IMR-90 (cell line): Measurements from ENCODE around the gene NXF3. TPM values are rescaled to one million over a fixed set of nuclear protein-coding genes. Genes with fewer than 3 reads are reported as not detected.

ENCODE experiments used
- ATAC-seq: fragments of 200-7000 bp; cut with Tn5 transposase; 2 replicates; pipeline ENCODE4 v1.9.1; 2020; ENCODE audit warnings: low read depth, mild to moderate bottlenecking, moderate library complexity
- BruUV-seq: library from RNA; stranded (reverse); fragments of 400-500 nt; replicated peaks from 2 replicates; lab custom pipeline; 2021; lab: Mats Ljungman, UMichigan
- CTCF ChIA-PET: fragments of 300-600 bp; formaldehyde crosslinking; extraction: SDS; loops from one replicate; lab custom pipeline; 2021; ENCODE audit warnings: antibody characterized with exemption; lab: Yijun Ruan, JAX
- POLR2A ChIA-PET: fragments of 300-600 bp; sonication (Branson Sonifier 250); formaldehyde crosslinking; loops from one replicate; lab custom pipeline; 2022; ENCODE audit warnings: antibody characterized with exemption; ENCODE audit not compliant: unreplicated experiment; lab: Charles Lee
- DNase-seq: peaks from one replicate; pipeline ENCODE4 v3.0.0; 2013
- H2AFZ ChIP-seq: replicated peaks from 2 replicates; pipeline ENCODE3; 2013; ENCODE audit warnings: low read length, mild to moderate bottlenecking; ENCODE audit not compliant: poor library complexity
- H2AK5ac ChIP-seq: 2 replicates; pipeline ENCODE4 v1.6.1; 2013; ENCODE audit warnings: low read depth, low read length, inconsistent platforms
- H2AK9ac ChIP-seq: replicated peaks from 2 replicates; pipeline ENCODE3; 2013; ENCODE audit warnings: mild to moderate bottlenecking, low read depth, low read length, moderate library complexity; ENCODE audit not compliant: poor library complexity
- H2BK120ac ChIP-seq: 2 replicates; pipeline ENCODE4 v1.6.1; 2013; ENCODE audit warnings: low read depth, low read length, inconsistent platforms
- H2BK15ac ChIP-seq: 3 replicates; pipeline ENCODE4 v1.6.1; 2013; ENCODE audit warnings: low read depth, low read length, inconsistent platforms
- H2BK20ac ChIP-seq: 2 replicates; pipeline ENCODE4 v1.6.1; 2013; ENCODE audit warnings: low read depth, mild to moderate bottlenecking, inconsistent platforms, low read length, moderate library complexity
- H2BK5ac ChIP-seq: 2 replicates; pipeline ENCODE4 v1.6.1; 2013; ENCODE audit warnings: mild to moderate bottlenecking, low read depth, low read length, inconsistent platforms; ENCODE audit not compliant: poor library complexity, severe bottlenecking
- H3K14ac ChIP-seq: replicated peaks from 2 replicates; pipeline ENCODE4 v1.6.1; 2013; ENCODE audit warnings: low read depth, low read length, inconsistent platforms
- H3K18ac ChIP-seq: 2 replicates; pipeline ENCODE4 v1.6.1; 2013; ENCODE audit warnings: low read depth, low read length, control low read depth
- H3K23ac ChIP-seq: 2 replicates; pipeline ENCODE4 v1.6.1; 2013; ENCODE audit warnings: low read depth, low read length, inconsistent platforms
- H3K27ac ChIP-seq: 2 replicates; pipeline ENCODE4 v1.5.1; 2013; ENCODE audit warnings: mild to moderate bottlenecking, control low read depth, low read length; ENCODE audit not compliant: insufficient read depth
- H3K27me3 ChIP-seq: 2 replicates; pipeline ENCODE4 v1.6.1; 2013; ENCODE audit warnings: low read length; ENCODE audit not compliant: control insufficient read depth, insufficient read depth
- H3K36me3 ChIP-seq: 2 replicates; pipeline ENCODE4 v1.6.1; 2013; ENCODE audit warnings: low read length, mixed read lengths; ENCODE audit not compliant: control insufficient read depth, insufficient read depth
- H3K4ac ChIP-seq: 2 replicates; pipeline ENCODE4 v1.6.1; 2013; ENCODE audit warnings: low read depth, low read length, inconsistent platforms
- H3K4me1 ChIP-seq: 2 replicates; pipeline ENCODE4 v1.6.1; 2013; ENCODE audit warnings: low read length, mixed read lengths; ENCODE audit not compliant: control insufficient read depth, insufficient read depth
- H3K4me2 ChIP-seq: 2 replicates; pipeline ENCODE4 v1.6.1; 2013; ENCODE audit warnings: low read depth, mild to moderate bottlenecking, control low read depth, low read length, moderate library complexity
- H3K4me3 ChIP-seq: 2 replicates; pipeline ENCODE4 v1.5.1; 2013; ENCODE audit warnings: low read depth, mild to moderate bottlenecking, control low read depth, low read length, moderate library complexity; ENCODE audit not compliant: insufficient read depth
- H3K56ac ChIP-seq: 2 replicates; pipeline ENCODE4 v1.6.1; 2013; ENCODE audit warnings: low read length, inconsistent platforms; ENCODE audit not compliant: insufficient read depth; ENCODE audit errors: extremely low read depth
- H3K79me1 ChIP-seq, 2 experiments: 2 replicates each; pipeline ENCODE4 v1.6.1; 2013; ENCODE audit warnings: low read length in 2 of 2, inconsistent platforms in 1 of 2, low read depth in 1 of 2
- H3K9ac ChIP-seq: 2 replicates; pipeline ENCODE4 v1.6.1; 2013; ENCODE audit warnings: low read depth, low read length, control low read depth
- H3K9me1 ChIP-seq: 2 replicates; pipeline ENCODE4 v1.6.1; 2013; ENCODE audit warnings: low read length, inconsistent platforms; ENCODE audit not compliant: insufficient read depth
- H3K9me3 ChIP-seq: 2 replicates; pipeline ENCODE4 v1.6.1; 2013; ENCODE audit warnings: low read length; ENCODE audit not compliant: control insufficient read depth, insufficient read depth
- H4K20me1 ChIP-seq: 2 replicates; pipeline ENCODE4 v1.6.1; 2013; ENCODE audit warnings: low read length, inconsistent platforms; ENCODE audit not compliant: insufficient read depth
- H4K5ac ChIP-seq: 2 replicates; pipeline ENCODE4 v1.6.1; 2013; ENCODE audit warnings: mild to moderate bottlenecking, low read depth, low read length, control low read depth
- H4K8ac ChIP-seq, 2 experiments: 2 replicates each; pipeline ENCODE4 v1.6.1; 2013; ENCODE audit warnings: low read depth in 2 of 2, low read length in 2 of 2, control low read depth in 1 of 2, inconsistent platforms in 1 of 2
- H4K91ac ChIP-seq: 2 replicates; pipeline ENCODE4 v1.6.1; 2013; ENCODE audit warnings: low read depth, low read length, inconsistent platforms; ENCODE audit not compliant: insufficient read depth
- BHLHE40 ChIP-seq: fragments of 150-350 bp; IDR thresholded peaks from 2 replicates; pipeline ENCODE4 v1.6.1; 2016; ENCODE audit warnings: mild to moderate bottlenecking, low read depth, low read length
- CEBPB ChIP-seq: IDR thresholded peaks from 2 replicates; pipeline ENCODE4 v1.6.1; 2012; ENCODE audit warnings: low read depth, low read length, improper control_type of control experiment
- CHD1 ChIP-seq: IDR thresholded peaks from 2 replicates; pipeline ENCODE4 v1.6.1; 2012; ENCODE audit warnings: low read depth, low read length, improper control_type of control experiment
- FOS ChIP-seq: fragments of 150-350 bp; IDR thresholded peaks from 2 replicates; pipeline ENCODE4 v1.6.1; 2016; ENCODE audit warnings: low read depth, low read length
- MAFK ChIP-seq: IDR thresholded peaks from 2 replicates; pipeline ENCODE4 v1.6.1; 2012; ENCODE audit warnings: low read depth, low read length, improper control_type of control experiment
- MAZ ChIP-seq: IDR thresholded peaks from 2 replicates; pipeline ENCODE4 v1.6.1; 2012; ENCODE audit warnings: low read depth, mild to moderate bottlenecking, low read length, improper control_type of control experiment, moderate library complexity, borderline replicate concordance
- MXI1 ChIP-seq: IDR thresholded peaks from 2 replicates; pipeline ENCODE4 v1.6.1; 2012; ENCODE audit warnings: low read depth, mild to moderate bottlenecking, low read length, moderate library complexity, borderline replicate concordance
- NFE2L2 ChIP-seq: fragments of 150-350 bp; IDR thresholded peaks from 2 replicates; pipeline ENCODE4 v1.6.1; 2016; ENCODE audit warnings: low read depth, mild to moderate bottlenecking, low read length
- POLR2A ChIP-seq: IDR thresholded peaks from 2 replicates; pipeline ENCODE4 v1.6.1; 2012; ENCODE audit warnings: mild to moderate bottlenecking, low read depth, low read length
- RAD21 ChIP-seq: IDR thresholded peaks from 2 replicates; pipeline ENCODE4 v1.6.1; 2012; ENCODE audit warnings: low read length, improper control_type of control experiment
- RCOR1 ChIP-seq: IDR thresholded peaks from 2 replicates; pipeline ENCODE4 v1.6.1; 2012; ENCODE audit warnings: mild to moderate bottlenecking, low read length, improper control_type of control experiment; ENCODE audit not compliant: insufficient replicate concordance
- RFX5 ChIP-seq: IDR thresholded peaks from 2 replicates; pipeline ENCODE4 v1.8.0; 2012; ENCODE audit warnings: low read depth, mild to moderate bottlenecking, low read length, moderate library complexity
- SMC3 ChIP-seq: fragments of 150-350 bp; IDR thresholded peaks from 2 replicates; pipeline ENCODE4 v1.6.1; 2016; ENCODE audit warnings: low read depth, mild to moderate bottlenecking, antibody characterized with exemption, low read length, moderate library complexity
- WGBS, 2 experiments: methylation state at CpG; one replicate each; pipeline versions ENCODE4 v1.1.5 to v1.1.7; 2013; ENCODE audit warnings: missing lambda C conversion rate in 2 of 2; ENCODE audit not compliant: insufficient read length in 1 of 2; ENCODE audit errors: extremely low coverage in 2 of 2; 5-methylcytosine and 5-hydroxymethylcytosine counted together
- dilution Hi-C: fragments of 300-500 bp; cut with HindIII; formaldehyde crosslinking; loops from one replicate; pipeline ENCODE4 v1.14.3; 2018; ENCODE audit warnings: low sequenced_read_pairs; ENCODE audit not compliant: unreplicated experiment
- in situ Hi-C: fragments of 300-500 bp; cut with MboI; formaldehyde crosslinking; loops from 3 replicates; pipeline ENCODE4 v1.14.3; 2019; ENCODE audit warnings: low sequenced_read_pairs, inconsistent platforms, mixed read lengths
- intact Hi-C: fragments of 100-400 bp; cut with micrococcal nuclease; formaldehyde crosslinking; loops from 2 replicates; pipeline ENCODE4 v1.10.0; 2022
- polyA plus RNA-seq, 3 experiments: library from polyadenylated mRNA; depleted of rRNA; stranded (reverse); fragments of >200 nt; gene quantifications; 2 replicates each; pipeline ENCODE4 v1.2.3, GENCODE V29; 2012; ENCODE audit warnings: low replicate concordance in 1 of 3
- total RNA-seq: library from RNA; depleted of rRNA; stranded (reverse); fragments of >200 nt; gene quantifications from 2 replicates; pipeline ENCODE4 v1.2.3, GENCODE V29; 2012
- TF ChIP-seq, protein P1 (sequence below): conservative IDR thresholded peaks from 2 replicates; pipeline ENCODE4 v1.5.1; 2012; ENCODE audit warnings: mild to moderate bottlenecking, low read depth, low read length, improper control_type of control experiment
- TF ChIP-seq, protein P2 (sequence below): fragments of 150-350 bp; IDR thresholded peaks from 2 replicates; pipeline ENCODE4 v1.6.1; 2017; ENCODE audit warnings: mild to moderate bottlenecking, antibody characterized with exemption, low read length, low read depth
- TF ChIP-seq, protein P3 (sequence below): fragments of 150-350 bp; IDR thresholded peaks from 2 replicates; pipeline ENCODE4 v1.6.1; 2016; ENCODE audit warnings: low read depth, mild to moderate bottlenecking, low read length, moderate library complexity, borderline replicate concordance

Gene NXF3
- total and polyA plus RNA-seq, 2 of the 4 experiments (the other 2 are of a cell fraction), result not detected

DNA sequence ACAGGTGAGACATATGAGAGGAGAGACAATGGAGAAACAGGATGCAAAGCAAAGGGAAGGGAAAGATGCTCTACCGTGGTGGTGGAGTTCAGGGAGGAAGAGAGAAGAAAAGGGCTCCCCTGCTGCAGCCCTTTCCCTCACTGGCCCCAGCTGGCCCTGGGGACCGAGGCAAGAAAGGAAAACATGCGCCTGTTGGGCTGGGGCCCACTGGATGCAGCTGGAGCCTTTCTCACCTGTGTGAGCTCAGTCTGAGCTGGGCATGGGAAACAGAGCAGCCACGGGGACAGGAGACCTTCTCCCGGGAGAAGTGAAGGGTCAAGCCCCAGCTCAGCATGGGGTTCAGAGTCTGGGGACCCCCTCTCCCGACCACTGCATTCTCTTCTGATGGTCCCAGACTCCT lies 11.9 kb downstream of the NXF3 start:
- Histone ChIP-seq H4K5ac (no peak overlapping the region), H3K4ac (no peak overlapping the region), H3K27me3 (peaks cover 11% of the 10 kb centered on the region), H3K27ac (no peak overlapping the region), H2BK5ac (no peak overlapping the region), H2BK20ac (no peak overlapping the region), H3K79me1 (no peaks in the 10 kb centered on the region), H3K23ac (no peak overlapping the region), H3K9me1 (no peaks in the 10 kb centered on the region), H4K91ac (no peak overlapping the region), H3K9me3 (no peaks in the 10 kb centered on the region), H3K4me3 (no peak overlapping the region), H3K4me2 (no peak overlapping the region), H4K8ac (no peak overlapping the region), H3K14ac (no peak overlapping the region), H3K4me1 (no peaks in the 10 kb centered on the region), H3K9ac (no peak overlapping the region), H3K56ac (no peak overlapping the region), H3K36me3 (no peaks in the 10 kb centered on the region), H2AK9ac (no peak overlapping the region), H2BK15ac (no peak overlapping the region), H3K18ac (no peak overlapping the region), H4K20me1 (no peaks in the 10 kb centered on the region), H2BK120ac (no peak overlapping the region), H2AK5ac (no peak overlapping the region), H2AFZ (no peak overlapping the region)
- BruUV-seq, result no TSS peak
- CTCF ChIA-PET, result no interaction called here
- TF ChIP-seq MXI1, result no peak
- no peak for TF ChIP-seq RAD21
- TF ChIP-seq, protein P1, sequence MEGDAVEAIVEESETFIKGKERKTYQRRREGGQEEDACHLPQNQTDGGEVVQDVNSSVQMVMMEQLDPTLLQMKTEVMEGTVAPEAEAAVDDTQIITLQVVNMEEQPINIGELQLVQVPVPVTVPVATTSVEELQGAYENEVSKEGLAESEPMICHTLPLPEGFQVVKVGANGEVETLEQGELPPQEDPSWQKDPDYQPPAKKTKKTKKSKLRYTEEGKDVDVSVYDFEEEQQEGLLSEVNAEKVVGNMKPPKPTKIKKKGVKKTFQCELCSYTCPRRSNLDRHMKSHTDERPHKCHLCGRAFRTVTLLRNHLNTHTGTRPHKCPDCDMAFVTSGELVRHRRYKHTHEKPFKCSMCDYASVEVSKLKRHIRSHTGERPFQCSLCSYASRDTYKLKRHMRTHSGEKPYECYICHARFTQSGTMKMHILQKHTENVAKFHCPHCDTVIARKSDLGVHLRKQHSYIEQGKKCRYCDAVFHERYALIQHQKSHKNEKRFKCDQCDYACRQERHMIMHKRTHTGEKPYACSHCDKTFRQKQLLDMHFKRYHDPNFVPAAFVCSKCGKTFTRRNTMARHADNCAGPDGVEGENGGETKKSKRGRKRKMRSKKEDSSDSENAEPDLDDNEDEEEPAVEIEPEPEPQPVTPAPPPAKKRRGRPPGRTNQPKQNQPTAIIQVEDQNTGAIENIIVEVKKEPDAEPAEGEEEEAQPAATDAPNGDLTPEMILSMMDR, result no peak
- no peak for TF ChIP-seq CHD1
- no peak for TF ChIP-seq MAZ
- TF ChIP-seq, protein P2, sequence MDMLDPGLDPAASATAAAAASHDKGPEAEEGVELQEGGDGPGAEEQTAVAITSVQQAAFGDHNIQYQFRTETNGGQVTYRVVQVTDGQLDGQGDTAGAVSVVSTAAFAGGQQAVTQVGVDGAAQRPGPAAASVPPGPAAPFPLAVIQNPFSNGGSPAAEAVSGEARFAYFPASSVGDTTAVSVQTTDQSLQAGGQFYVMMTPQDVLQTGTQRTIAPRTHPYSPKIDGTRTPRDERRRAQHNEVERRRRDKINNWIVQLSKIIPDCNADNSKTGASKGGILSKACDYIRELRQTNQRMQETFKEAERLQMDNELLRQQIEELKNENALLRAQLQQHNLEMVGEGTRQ, result no peak
- no peak for TF ChIP-seq CEBPB
- TF ChIP-seq FOS, result no peak
- no peak for TF ChIP-seq BHLHE40
- TF ChIP-seq RFX5, result no peak
- no peak for TF ChIP-seq POLR2A
- TF ChIP-seq SMC3, result no peak
- no peak for TF ChIP-seq NFE2L2
- no peak for TF ChIP-seq MAFK
- no peak for TF ChIP-seq RCOR1
- TF ChIP-seq, protein P3, sequence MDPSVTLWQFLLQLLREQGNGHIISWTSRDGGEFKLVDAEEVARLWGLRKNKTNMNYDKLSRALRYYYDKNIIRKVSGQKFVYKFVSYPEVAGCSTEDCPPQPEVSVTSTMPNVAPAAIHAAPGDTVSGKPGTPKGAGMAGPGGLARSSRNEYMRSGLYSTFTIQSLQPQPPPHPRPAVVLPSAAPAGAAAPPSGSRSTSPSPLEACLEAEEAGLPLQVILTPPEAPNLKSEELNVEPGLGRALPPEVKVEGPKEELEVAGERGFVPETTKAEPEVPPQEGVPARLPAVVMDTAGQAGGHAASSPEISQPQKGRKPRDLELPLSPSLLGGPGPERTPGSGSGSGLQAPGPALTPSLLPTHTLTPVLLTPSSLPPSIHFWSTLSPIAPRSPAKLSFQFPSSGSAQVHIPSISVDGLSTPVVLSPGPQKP, result no peak
- POLR2A ChIA-PET, result no interaction called here
- dilution Hi-C loops, result no loop called here
- ATAC-seq, result no peak
- in situ Hi-C loops, result no loop called here
- intact Hi-C loops, result no loop called here
- no peak for DNase-seq
- WGBS, 2 experiments, result no CpG with 5 or more reads among the region's 6 CpGs
